Keratinocyte (primary cell): Measurements from ENCODE around the gene CPB1. TPM values are rescaled to one million over a fixed set of nuclear protein-coding genes. Genes with fewer than 3 reads are reported as not detected.

Experiments
- DNase-seq: peaks from one replicate; pipeline ENCODE4 v3.0.0-alpha.2; 2011; ENCODE audit warnings: low read depth, missing footprints, low spot score
- FAIRE-seq: peaks from 2 replicates; lab custom pipeline; 2011; peaks lifted over from hg19 to GRCh38; lab: Jason Lieb, UNC
- H2AFZ ChIP-seq: 2 replicates; pipeline ENCODE4 v1.6.0; 2012; ENCODE audit warnings: low read length, control low read depth, inconsistent platforms; ENCODE audit not compliant: control insufficient read depth
- H3K27ac ChIP-seq: 2 replicates; pipeline ENCODE4 v1.5.1; 2011; ENCODE audit warnings: low read length; ENCODE audit not compliant: control insufficient read depth, insufficient read depth
- H3K27me3 ChIP-seq: 3 replicates; pipeline ENCODE4 v1.6.0; 2011; ENCODE audit warnings: low read length; ENCODE audit not compliant: control insufficient read depth, insufficient read depth; ENCODE audit errors: extremely low read depth
- H3K36me3 ChIP-seq, 2 experiments: 2 replicates in 1 of 2; 3 replicates in 1 of 2; pipeline ENCODE4 v1.5.1; 2011; ENCODE audit warnings: low read length in 2 of 2, mild to moderate bottlenecking in 1 of 2; ENCODE audit not compliant: control insufficient read depth in 2 of 2, insufficient read depth in 2 of 2; ENCODE audit errors: extremely low read depth in 1 of 2
- H3K4me1 ChIP-seq: 3 replicates; pipeline ENCODE4 v1.5.1; 2011; ENCODE audit warnings: low read length; ENCODE audit not compliant: control insufficient read depth, insufficient read depth; ENCODE audit errors: extremely low read depth
- H3K4me2 ChIP-seq: 3 replicates; pipeline ENCODE4 v1.6.0; 2011; ENCODE audit warnings: low read depth, low read length; ENCODE audit not compliant: control insufficient read depth, insufficient read depth; ENCODE audit errors: extremely low read depth
- H3K4me3 ChIP-seq, 3 experiments: fragments of 200-600 bp in 1 of 3; sonication (generic) in 1 of 3; 2 replicates in 2 of 3; 3 replicates in 1 of 3; pipeline ENCODE4 v1.5.1; 2011 to 2016; ENCODE audit warnings: low read length in 3 of 3, mild to moderate bottlenecking in 3 of 3, control low read depth in 2 of 3, inconsistent platforms in 1 of 3, low read depth in 1 of 3, mixed read lengths in 1 of 3, mixed run types in 1 of 3, moderate library complexity in 1 of 3; ENCODE audit not compliant: control insufficient read depth in 2 of 3, insufficient read depth in 2 of 3; ENCODE audit errors: extremely low read depth in 1 of 3
- H3K79me2 ChIP-seq: 2 replicates; pipeline ENCODE4 v1.6.0; 2012; ENCODE audit warnings: low read length; ENCODE audit not compliant: control insufficient read depth, insufficient read depth
- H3K9ac ChIP-seq: 3 replicates; pipeline ENCODE4 v1.6.0; 2011; ENCODE audit warnings: low read length; ENCODE audit not compliant: control insufficient read depth, insufficient read depth; ENCODE audit errors: extremely low read depth
- H3K9me1 ChIP-seq: 3 replicates; pipeline ENCODE4 v1.6.0; 2011; ENCODE audit warnings: low read length; ENCODE audit not compliant: control insufficient read depth, insufficient read depth; ENCODE audit errors: extremely low read depth
- H3K9me3 ChIP-seq: 2 replicates; pipeline ENCODE4 v1.5.1; 2012; ENCODE audit warnings: low read depth, low read length; ENCODE audit not compliant: control insufficient read depth
- H4K20me1 ChIP-seq: 3 replicates; pipeline ENCODE4 v1.6.0; 2011; ENCODE audit warnings: low read length; ENCODE audit not compliant: control insufficient read depth, insufficient read depth; ENCODE audit errors: extremely low read depth
- EZH2 ChIP-seq: IDR thresholded peaks from one replicate; pipeline ENCODE4 v1.6.1; 2012; ENCODE audit warnings: inconsistent platforms, mild to moderate bottlenecking, low read length, moderate library complexity
- dilution Hi-C: fragments of 300-500 bp; cut with MboI; formaldehyde crosslinking; loops from one replicate; pipeline ENCODE4 v1.7.0; 2020; ENCODE audit warnings: low sequenced_read_pairs; ENCODE audit not compliant: extremely low pct_ligation_motif_present
- polyA plus RNA-seq, 5 experiments: library from polyadenylated mRNA; depleted of rRNA in 3 of 5; stranded (reverse) in 3 of 5; stranded (forward) in 1 of 5; unstranded in 1 of 5; fragments of >200 nt; gene quantifications; 1 replicate in 1 of 5; 2 replicates in 3 of 5; 3 replicates in 1 of 5; pipeline versions ENCODE4 v1.2.1 to v1.2.3, GENCODE V29; 2011 to 2012; ENCODE audit warnings: missing spikeins in 2 of 5, low read depth in 1 of 5, low replicate concordance in 1 of 5
- TF ChIP-seq, protein P1 (sequence below), 3 experiments: IDR thresholded peaks in 1 of 3; conservative IDR thresholded peaks in 1 of 3; optimal IDR thresholded peaks in 1 of 3; 2 replicates in 2 of 3; 3 replicates in 1 of 3; pipeline versions ENCODE3 to v1.5.1; 2011; ENCODE audit warnings: low read length in 3 of 3, mild to moderate bottlenecking in 3 of 3, moderate library complexity in 2 of 3, control low read depth in 1 of 3, inconsistent platforms in 1 of 3; ENCODE audit not compliant: insufficient read depth in 2 of 3; ENCODE audit errors: extremely low read depth in 1 of 3

CPB1 gene
- polyA plus RNA-seq, 1 donor (not counting 4 experiments of a cell fraction or from before 2014, with no cell fraction given) = not detected

DNA sequence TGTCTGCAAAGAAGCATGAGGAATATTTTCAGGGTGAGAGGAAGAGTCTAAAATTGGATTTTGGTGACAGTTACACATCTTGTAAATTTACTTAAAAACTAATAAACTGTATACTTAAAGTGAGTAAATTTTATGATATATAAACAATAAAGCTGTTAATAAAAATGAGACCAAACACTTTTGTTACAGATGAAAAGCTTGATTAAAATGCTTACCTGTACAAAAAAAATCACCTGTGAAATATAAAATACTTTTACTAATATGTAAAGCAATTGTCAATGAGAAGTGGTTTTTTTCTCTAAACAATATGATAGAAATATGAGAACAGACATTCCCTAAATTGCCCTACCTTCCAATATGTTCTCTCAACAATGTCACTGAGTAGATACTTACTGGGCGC lies 27.2 kb upstream of the CPB1 start:
- DNase-seq (no peak), FAIRE-seq (no peak)
- no peak overlapping the region for H3K9ac ChIP-seq
- H3K4me1 ChIP-seq = no peaks in the 10 kb centered on the region
- no peaks in the 10 kb centered on the region for H3K27me3 ChIP-seq
- TF ChIP-seq, protein P1, sequence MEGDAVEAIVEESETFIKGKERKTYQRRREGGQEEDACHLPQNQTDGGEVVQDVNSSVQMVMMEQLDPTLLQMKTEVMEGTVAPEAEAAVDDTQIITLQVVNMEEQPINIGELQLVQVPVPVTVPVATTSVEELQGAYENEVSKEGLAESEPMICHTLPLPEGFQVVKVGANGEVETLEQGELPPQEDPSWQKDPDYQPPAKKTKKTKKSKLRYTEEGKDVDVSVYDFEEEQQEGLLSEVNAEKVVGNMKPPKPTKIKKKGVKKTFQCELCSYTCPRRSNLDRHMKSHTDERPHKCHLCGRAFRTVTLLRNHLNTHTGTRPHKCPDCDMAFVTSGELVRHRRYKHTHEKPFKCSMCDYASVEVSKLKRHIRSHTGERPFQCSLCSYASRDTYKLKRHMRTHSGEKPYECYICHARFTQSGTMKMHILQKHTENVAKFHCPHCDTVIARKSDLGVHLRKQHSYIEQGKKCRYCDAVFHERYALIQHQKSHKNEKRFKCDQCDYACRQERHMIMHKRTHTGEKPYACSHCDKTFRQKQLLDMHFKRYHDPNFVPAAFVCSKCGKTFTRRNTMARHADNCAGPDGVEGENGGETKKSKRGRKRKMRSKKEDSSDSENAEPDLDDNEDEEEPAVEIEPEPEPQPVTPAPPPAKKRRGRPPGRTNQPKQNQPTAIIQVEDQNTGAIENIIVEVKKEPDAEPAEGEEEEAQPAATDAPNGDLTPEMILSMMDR (optimal IDR thresholded peaks at IDR 0.05 in 1 of 3, IDR thresholded peaks at IDR 0.05 in 1 of 3, conservative IDR thresholded peaks at IDR 0.05 in 1 of 3; ENCODE audit: extremely low read depth in 1 of 3, insufficient read depth in 2 of 3, low read length in 3 of 3) = no peak
- TF ChIP-seq EZH2 = no peak
- no peak overlapping the region for H3K27ac ChIP-seq
- no peak overlapping the region for H2AFZ ChIP-seq
- no peaks in the 10 kb centered on the region for H3K9me3 ChIP-seq
- no peak overlapping the region for H3K4me3 ChIP-seq
- no peaks in the 10 kb centered on the region for H3K79me2 ChIP-seq
- dilution Hi-C loops = no loop called here
- H3K36me3 ChIP-seq = no peaks in the 10 kb centered on the region
- no peaks in the 10 kb centered on the region for H4K20me1 ChIP-seq
- H3K4me2 ChIP-seq = no peak overlapping the region
- no peaks in the 10 kb centered on the region for H3K9me1 ChIP-seq

DNA sequence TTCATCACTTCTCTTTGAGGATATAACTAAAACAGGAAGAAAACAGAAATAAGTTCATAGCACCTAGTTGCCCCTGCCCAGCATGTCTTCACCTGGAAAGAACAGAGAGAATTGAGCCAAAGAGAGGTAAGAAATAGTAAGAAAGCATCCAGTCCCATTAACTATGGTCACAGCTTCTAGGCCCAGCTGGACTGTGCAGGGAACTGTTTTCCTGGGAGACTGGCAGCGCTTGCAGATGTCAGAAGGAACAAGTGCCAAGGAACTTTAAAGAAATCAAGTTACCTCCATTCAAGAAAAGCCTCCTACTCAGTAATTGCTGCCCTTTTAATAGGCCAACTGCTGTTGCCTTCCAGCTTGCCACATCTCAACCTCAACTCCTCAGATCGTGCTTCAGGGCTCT lies 17.8 kb upstream of the CPB1 start:
- FAIRE-seq = no peak
- H3K27ac ChIP-seq = no peak overlapping the region
- no peak overlapping the region for H3K9ac ChIP-seq
- no peak overlapping the region for H3K4me2 ChIP-seq
- H3K27me3 ChIP-seq = no peaks in the 10 kb centered on the region
- no peak overlapping the region for H3K4me3 ChIP-seq
- H3K36me3 ChIP-seq = no peaks in the 10 kb centered on the region
- H3K9me1 ChIP-seq = no peaks in the 10 kb centered on the region
- TF ChIP-seq, protein P1 (optimal IDR thresholded peaks at IDR 0.05 in 1 of 3, IDR thresholded peaks at IDR 0.05 in 1 of 3, conservative IDR thresholded peaks at IDR 0.05 in 1 of 3; ENCODE audit: extremely low read depth in 1 of 3, insufficient read depth in 2 of 3, low read length in 3 of 3) = no peak
- no peak for TF ChIP-seq EZH2
- no peak overlapping the region for H2AFZ ChIP-seq
- dilution Hi-C loops = no loop called here
- no peak for DNase-seq
- no peaks in the 10 kb centered on the region for H3K9me3 ChIP-seq
- H3K79me2 ChIP-seq = no peaks in the 10 kb centered on the region
- H4K20me1 ChIP-seq = no peaks in the 10 kb centered on the region
- H3K4me1 ChIP-seq = no peaks in the 10 kb centered on the region
